A549 (cell line): ENCODE results near the gene JPH2.

ENCODE experiments used
- BHLHE40 ChIP-seq: IDR thresholded peaks from 2 replicates; pipeline ENCODE4 v1.6.1; 2012; ENCODE audit warnings: low read depth, low read length, inconsistent platforms
- CHD4 ChIP-seq: fragments of 200-600 bp; sonication (generic); IDR thresholded peaks from 2 replicates; pipeline ENCODE4 v1.6.1; 2016; ENCODE audit warnings: antibody characterized with exemption, mild to moderate bottlenecking, borderline replicate concordance
- JUNB ChIP-seq: fragments of >200 bp; sonication (Bioruptor Twin); formaldehyde crosslinking; IDR thresholded peaks from 2 replicates; pipeline ENCODE4 v1.6.1; 2016
- PHF8 ChIP-seq: fragments of 200-600 bp; sonication (generic); IDR thresholded peaks from 2 replicates; pipeline ENCODE4 v1.6.1; 2016; ENCODE audit warnings: low read depth, mild to moderate bottlenecking, antibody characterized with exemption, moderate library complexity, borderline replicate concordance
- RAD21 ChIP-seq, 2 experiments: fragments of >200 bp in 1 of 2; sonication (Bioruptor Twin) in 1 of 2; formaldehyde crosslinking in 1 of 2; IDR thresholded peaks in 1 of 2; conservative IDR thresholded peaks in 1 of 2; 2 replicates in 1 of 2; 3 replicates in 1 of 2; pipeline ENCODE4 v1.6.1; 2012 to 2018; ENCODE audit warnings: inconsistent platforms in 1 of 2
- RARB ChIP-seq: fragments of 250-450 bp; sonication (Bioruptor Pico); IDR thresholded peaks from 2 replicates; pipeline ENCODE4 v1.8.0; 2021; ENCODE audit warnings: mild to moderate bottlenecking, moderate library complexity
- RFX5 ChIP-seq: fragments of 450-650 bp; IDR thresholded peaks from 2 replicates; pipeline ENCODE4 v1.7.1; 2014; ENCODE audit warnings: antibody characterized with exemption, mild to moderate bottlenecking, moderate library complexity
- TF ChIP-seq, protein P1 (sequence below): IDR thresholded peaks from 2 replicates; pipeline ENCODE4 v1.6.1; 2012; ENCODE audit warnings: low read depth, borderline replicate concordance
- TF ChIP-seq, protein P2 (sequence below): fragments of >200 bp; sonication (Bioruptor Twin); formaldehyde crosslinking; IDR thresholded peaks from 3 replicates; pipeline ENCODE4 v1.5.1; 2016
- TF ChIP-seq, protein P3 (sequence below): fragments of 150-350 bp; IDR thresholded peaks from 2 replicates; pipeline ENCODE4 v1.6.1; 2014; ENCODE audit warnings: low read depth, mild to moderate bottlenecking, low read length
- TF ChIP-seq, protein P4 (sequence below): fragments of 200-600 bp; sonication (generic); IDR thresholded peaks from 2 replicates; pipeline ENCODE4 v1.6.1; 2016; ENCODE audit warnings: antibody characterized with exemption, mild to moderate bottlenecking, moderate library complexity
- TF ChIP-seq, protein P5 (sequence below): IDR thresholded peaks from 2 replicates; pipeline ENCODE4 v1.6.1; 2012

DNA sequence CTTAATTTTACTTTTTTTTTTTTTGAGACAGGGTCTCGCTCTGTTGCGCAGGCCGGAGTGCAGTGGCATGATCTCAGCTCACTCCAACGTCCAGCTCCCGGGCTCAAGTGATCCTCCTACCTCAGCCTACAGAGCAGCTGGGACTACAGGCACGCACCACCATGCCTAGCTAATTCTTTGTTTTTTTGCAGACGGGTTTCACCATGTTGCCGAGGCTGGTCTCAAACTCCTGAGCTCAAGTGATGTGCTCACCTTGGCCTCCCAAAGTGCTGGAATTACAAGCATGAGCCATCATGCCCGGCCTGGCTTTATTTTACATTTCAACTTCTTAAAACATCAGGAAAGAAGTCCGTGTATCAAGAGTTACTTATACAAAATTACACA lies 17.8 kb upstream of the JPH2 start:
- TF ChIP-seq RFX5 (no peak), RAD21 (conservative IDR thresholded peaks at IDR 0.05 in 1 of 2, IDR thresholded peaks at IDR 0.05 in 1 of 2) (no peak), CHD4 (no peak), PHF8 (no peak), BHLHE40 (no peak), RARB (CRISPR knock-in tag) (no peak), JUNB (no peak)
- TF ChIP-seq, protein P1, sequence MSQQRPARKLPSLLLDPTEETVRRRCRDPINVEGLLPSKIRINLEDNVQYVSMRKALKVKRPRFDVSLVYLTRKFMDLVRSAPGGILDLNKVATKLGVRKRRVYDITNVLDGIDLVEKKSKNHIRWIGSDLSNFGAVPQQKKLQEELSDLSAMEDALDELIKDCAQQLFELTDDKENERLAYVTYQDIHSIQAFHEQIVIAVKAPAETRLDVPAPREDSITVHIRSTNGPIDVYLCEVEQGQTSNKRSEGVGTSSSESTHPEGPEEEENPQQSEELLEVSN: no peak
- TF ChIP-seq, protein P2, sequence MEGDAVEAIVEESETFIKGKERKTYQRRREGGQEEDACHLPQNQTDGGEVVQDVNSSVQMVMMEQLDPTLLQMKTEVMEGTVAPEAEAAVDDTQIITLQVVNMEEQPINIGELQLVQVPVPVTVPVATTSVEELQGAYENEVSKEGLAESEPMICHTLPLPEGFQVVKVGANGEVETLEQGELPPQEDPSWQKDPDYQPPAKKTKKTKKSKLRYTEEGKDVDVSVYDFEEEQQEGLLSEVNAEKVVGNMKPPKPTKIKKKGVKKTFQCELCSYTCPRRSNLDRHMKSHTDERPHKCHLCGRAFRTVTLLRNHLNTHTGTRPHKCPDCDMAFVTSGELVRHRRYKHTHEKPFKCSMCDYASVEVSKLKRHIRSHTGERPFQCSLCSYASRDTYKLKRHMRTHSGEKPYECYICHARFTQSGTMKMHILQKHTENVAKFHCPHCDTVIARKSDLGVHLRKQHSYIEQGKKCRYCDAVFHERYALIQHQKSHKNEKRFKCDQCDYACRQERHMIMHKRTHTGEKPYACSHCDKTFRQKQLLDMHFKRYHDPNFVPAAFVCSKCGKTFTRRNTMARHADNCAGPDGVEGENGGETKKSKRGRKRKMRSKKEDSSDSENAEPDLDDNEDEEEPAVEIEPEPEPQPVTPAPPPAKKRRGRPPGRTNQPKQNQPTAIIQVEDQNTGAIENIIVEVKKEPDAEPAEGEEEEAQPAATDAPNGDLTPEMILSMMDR: no peak
- TF ChIP-seq, protein P3, sequence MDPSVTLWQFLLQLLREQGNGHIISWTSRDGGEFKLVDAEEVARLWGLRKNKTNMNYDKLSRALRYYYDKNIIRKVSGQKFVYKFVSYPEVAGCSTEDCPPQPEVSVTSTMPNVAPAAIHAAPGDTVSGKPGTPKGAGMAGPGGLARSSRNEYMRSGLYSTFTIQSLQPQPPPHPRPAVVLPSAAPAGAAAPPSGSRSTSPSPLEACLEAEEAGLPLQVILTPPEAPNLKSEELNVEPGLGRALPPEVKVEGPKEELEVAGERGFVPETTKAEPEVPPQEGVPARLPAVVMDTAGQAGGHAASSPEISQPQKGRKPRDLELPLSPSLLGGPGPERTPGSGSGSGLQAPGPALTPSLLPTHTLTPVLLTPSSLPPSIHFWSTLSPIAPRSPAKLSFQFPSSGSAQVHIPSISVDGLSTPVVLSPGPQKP: no peak
- TF ChIP-seq, protein P4, sequence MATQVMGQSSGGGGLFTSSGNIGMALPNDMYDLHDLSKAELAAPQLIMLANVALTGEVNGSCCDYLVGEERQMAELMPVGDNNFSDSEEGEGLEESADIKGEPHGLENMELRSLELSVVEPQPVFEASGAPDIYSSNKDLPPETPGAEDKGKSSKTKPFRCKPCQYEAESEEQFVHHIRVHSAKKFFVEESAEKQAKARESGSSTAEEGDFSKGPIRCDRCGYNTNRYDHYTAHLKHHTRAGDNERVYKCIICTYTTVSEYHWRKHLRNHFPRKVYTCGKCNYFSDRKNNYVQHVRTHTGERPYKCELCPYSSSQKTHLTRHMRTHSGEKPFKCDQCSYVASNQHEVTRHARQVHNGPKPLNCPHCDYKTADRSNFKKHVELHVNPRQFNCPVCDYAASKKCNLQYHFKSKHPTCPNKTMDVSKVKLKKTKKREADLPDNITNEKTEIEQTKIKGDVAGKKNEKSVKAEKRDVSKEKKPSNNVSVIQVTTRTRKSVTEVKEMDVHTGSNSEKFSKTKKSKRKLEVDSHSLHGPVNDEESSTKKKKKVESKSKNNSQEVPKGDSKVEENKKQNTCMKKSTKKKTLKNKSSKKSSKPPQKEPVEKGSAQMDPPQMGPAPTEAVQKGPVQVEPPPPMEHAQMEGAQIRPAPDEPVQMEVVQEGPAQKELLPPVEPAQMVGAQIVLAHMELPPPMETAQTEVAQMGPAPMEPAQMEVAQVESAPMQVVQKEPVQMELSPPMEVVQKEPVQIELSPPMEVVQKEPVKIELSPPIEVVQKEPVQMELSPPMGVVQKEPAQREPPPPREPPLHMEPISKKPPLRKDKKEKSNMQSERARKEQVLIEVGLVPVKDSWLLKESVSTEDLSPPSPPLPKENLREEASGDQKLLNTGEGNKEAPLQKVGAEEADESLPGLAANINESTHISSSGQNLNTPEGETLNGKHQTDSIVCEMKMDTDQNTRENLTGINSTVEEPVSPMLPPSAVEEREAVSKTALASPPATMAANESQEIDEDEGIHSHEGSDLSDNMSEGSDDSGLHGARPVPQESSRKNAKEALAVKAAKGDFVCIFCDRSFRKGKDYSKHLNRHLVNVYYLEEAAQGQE: no peak
- TF ChIP-seq, protein P5, sequence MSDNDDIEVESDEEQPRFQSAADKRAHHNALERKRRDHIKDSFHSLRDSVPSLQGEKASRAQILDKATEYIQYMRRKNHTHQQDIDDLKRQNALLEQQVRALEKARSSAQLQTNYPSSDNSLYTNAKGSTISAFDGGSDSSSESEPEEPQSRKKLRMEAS: no peak
